DMS 273 (cell line): ENCODE data around the gene ACTG1.
A peak's percentile ranks its signal among the peaks of the same experiment; 100 is the strongest.

Experiments used
- DNase-seq: peaks from one replicate; lab custom pipeline; 2025; ENCODE audit not compliant: unreplicated experiment; lab: John Stamatoyannopoulos, UW

The ACTG1 gene

DNA sequence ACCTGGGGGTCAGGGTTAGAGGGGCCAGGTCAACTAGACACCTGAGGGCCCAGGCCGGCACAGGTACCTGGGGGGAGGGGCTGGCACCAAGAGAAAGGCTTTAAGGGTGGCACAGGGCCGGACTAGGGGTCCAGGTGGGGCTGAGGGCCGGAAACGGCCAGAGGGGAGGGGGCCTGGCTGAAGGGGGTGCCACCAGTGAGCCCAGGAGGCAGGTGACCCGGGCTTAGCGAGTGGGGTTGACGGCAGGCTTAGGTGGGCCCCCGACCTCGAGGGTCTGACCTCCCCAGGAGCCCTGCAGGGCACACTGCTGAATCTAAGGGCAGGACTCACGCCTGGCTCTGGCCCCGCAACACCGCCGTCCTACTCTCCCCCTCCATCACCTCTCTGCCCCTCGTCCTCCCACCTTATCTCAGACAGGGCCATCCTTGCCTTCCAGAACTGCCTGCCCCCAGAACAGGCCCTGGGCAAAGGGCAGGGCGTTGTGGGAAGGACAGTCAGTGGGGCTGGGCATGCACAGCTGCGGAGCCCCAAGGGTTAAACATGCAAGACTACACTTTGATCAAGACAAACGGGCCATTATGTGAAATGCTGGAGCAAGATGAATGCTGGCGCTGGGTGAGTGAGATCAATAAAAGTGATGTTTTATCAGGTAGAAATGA lies 44.4 kb downstream of the ACTG1 start:
- no peak for DNase-seq

GRCh38 chr17:81466564-81467472 lies 45.8 kb downstream of the ACTG1 start:
- DNase-seq: no peak

DNA sequence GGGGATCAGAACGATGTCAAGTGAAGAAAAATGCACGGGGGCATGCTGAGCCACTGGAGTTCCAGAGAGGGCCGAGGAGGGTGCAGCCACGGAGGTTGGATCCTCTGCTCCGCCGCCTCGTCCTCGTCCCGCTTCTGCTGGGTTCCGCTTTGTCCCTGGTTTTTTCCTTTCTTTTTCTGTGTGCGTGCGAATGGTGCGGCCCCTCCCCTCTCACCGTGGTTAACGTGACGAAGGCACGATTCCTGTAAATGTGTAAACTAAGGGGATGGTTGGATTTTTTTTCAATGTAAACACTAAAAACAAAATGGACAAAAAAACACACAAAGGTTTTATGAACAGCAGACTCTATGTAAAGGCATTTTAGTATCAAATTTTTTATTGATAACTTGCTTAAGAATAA lies 46.7 kb downstream of the ACTG1 start:
- DNase-seq: no peak

DNA sequence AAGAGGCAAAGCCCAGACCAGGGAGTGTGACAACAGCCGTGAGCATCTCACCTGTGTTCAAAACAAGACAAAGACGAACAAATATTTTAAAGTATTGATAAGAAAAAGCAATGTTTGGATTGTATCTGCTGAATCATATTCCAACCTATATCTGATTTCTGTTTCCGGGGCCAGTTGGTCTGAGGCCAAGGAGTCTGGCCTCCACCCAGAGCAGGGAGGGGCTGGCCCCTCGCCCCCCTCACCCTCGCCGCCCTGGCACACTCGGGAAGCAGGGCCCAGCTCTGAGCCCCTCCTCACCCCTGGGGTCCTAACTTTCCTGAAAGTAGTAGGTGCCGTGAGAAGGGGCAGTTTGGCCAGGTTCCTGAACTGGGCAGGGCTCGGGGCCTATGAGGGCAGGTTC lies 48.0 kb downstream of the ACTG1 start:
- no peak for DNase-seq

DNA sequence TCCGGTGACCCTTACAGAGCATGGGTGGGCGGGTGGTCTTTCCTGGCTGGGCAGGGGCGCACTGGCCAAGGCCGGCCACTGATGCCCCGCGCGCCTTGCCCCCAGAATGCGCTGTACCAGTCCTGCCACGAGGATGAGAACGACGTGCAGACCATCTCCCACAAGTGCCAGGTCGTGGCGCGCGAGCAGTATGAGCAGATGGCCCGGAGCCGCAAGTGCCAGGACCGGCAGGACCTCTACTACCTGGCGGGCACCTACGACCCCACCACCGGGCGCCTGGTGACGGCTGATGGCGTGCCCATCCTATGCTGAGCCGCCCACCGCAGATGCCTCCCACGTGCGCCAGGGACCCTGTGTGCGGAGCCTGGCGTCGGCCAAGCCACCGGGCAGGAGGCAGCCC lies 49.1 kb downstream of the ACTG1 start:
- no peak for DNase-seq

DNA sequence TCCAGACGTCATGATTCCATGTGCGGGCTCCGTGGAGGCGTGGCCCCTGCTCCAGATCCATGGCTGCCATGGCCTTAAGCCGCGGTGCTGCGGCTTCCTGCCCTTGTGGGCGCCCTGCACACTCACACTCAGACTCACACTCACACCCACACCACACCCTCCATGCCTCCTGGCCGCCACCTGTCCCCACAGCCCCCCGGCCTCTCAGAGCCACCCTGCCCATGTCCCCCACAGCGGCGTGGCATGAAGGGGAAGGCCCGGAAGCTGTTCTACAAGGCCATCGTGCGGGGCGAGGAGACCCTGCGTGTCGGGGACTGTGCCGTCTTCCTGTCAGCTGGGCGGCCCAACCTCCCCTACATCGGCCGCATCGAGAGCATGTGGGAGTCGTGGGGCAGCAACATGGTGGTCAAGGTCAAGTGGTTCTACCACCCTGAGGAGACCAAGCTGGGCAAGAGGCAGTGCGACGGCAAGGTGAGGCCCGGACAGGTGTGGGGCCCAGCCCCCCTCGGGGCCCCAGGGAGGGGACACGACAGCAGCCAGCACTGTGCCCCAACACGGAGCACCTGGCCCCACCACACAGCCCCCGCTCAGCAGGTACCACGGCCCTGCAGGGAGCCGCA lies 50.0 kb downstream of the ACTG1 start:
- DNase-seq: no peak

DNA sequence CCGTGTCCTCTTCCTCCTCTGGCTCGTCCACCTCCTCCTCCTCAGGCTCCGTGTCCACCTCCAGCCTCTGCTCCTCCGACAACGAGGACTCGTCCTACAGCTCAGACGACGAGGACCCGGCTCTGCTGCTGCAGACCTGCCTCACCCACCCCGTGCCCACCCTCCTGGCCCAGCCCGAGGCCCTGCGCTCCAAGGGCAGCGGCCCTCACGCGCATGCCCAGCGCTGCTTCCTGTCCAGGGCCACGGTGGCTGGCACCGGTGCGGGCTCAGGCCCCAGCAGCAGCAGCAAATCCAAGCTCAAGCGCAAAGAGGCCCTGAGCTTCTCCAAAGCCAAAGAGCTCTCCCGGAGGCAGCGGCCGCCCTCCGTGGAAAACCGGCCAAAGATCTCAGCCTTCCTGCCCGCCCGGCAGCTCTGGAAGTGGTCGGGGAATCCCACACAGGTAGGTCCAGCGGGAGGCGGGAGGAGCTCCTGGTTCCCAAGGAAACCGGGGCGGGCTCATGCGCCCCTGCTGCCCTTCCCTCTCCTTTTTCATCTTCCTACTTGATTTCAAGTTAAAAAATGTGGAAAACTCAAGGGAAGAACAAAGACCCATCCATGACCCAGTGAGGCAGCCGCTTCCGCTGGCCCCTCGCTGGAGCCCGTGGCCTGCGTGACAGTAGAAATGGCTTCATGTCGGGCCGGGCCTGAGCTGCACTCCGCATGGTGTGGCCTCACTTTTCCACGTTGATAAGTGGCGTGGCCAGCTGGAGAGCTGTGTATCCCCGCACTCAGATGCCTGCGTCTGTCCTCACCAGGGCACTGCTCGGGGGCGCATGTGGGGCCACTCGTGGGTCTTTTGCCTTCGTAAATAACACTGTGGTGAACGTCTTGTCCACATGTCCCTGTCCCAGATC lies 50.7 kb downstream of the ACTG1 start:
- DNase-seq: no peak

DNA sequence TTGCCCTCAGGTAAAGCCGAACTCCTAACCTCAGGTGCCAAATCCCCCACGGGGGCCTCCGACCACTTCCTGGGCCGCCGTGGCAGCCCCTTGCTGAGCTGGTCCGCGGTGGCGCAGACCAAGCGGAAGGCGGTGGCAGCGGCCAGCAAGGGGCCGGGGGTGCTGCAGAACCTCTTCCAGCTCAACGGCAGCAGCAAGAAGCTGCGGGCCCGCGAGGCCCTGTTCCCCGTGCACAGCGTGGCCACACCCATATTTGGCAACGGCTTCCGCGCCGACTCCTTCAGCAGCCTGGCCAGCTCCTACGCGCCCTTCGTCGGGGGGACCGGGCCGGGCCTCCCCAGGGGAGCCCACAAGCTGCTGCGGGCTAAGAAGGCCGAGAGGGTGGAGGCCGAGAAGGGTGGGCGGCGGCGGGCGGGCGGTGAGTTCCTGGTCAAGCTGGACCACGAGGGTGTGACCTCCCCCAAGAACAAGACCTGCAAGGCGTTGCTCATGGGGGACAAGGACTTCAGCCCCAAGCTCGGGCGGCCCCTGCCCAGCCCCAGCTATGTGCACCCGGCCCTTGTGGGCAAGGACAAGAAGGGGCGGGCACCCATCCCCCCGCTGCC lies 51.6 kb downstream of the ACTG1 start:
- DNase-seq: peak; percentile 46
